CD4-positive, alpha-beta T cell treated with Interferon alpha-2 for 1 hour (primary cell): ENCODE measurements around the gene PTPRN2.

ENCODE experiments used
- DNase-seq, 2 donors: peaks; one replicate each; pipeline ENCODE4 v3.0.0-alpha.2; 2020 to 2022

Gene PTPRN2

GRCh38 chr7:158329686-158330085 is 257.9 kb downstream of the PTPRN2 start:
- DNase-seq, result no peak

- no peak for DNase-seq
Measured at GRCh38 chr7:158329014-158329610, 258.5 kb downstream of the PTPRN2 start.

GRCh38 chr7:158328376-158329013 is 259.1 kb downstream of the PTPRN2 start:
- DNase-seq, result no peak

- DNase-seq, result no peak
Measured at GRCh38 chr7:158327571-158328180, 259.9 kb downstream of the PTPRN2 start.

GRCh38 chr7:158327012-158327411 is 260.6 kb downstream of the PTPRN2 start:
- DNase-seq, result no peak

GRCh38 chr7:158325530-158326381 is 261.9 kb downstream of the PTPRN2 start:
- DNase-seq, result no peak

GRCh38 chr7:158324397-158325360 is 262.9 kb downstream of the PTPRN2 start:
- no peak for DNase-seq

- DNase-seq, result no peak
Measured at GRCh38 chr7:158323741-158324396, 263.8 kb downstream of the PTPRN2 start.

- no peak for DNase-seq
Measured at GRCh38 chr7:158322616-158323530, 264.8 kb downstream of the PTPRN2 start.

- DNase-seq, result no peak
Measured at GRCh38 chr7:158321936-158322615, 265.5 kb downstream of the PTPRN2 start.

GRCh38 chr7:158321056-158321700 is 266.4 kb downstream of the PTPRN2 start:
- DNase-seq, result no peak

GRCh38 chr7:158320328-158320727 is 267.3 kb downstream of the PTPRN2 start:
- DNase-seq, result no peak

- DNase-seq, result no peak
Measured at GRCh38 chr7:158318511-158318913, 269.1 kb downstream of the PTPRN2 start.

- no peak for DNase-seq
Measured at GRCh38 chr7:158317238-158318205, 270.1 kb downstream of the PTPRN2 start.

GRCh38 chr7:158316466-158317031 is 271.1 kb downstream of the PTPRN2 start:
- no peak for DNase-seq

- DNase-seq, result no peak
Measured at GRCh38 chr7:158315881-158316280, 271.7 kb downstream of the PTPRN2 start.

- DNase-seq, result no peak
Measured at GRCh38 chr7:158315326-158315725, 272.3 kb downstream of the PTPRN2 start.

- DNase-seq, result no peak
Measured at GRCh38 chr7:158314394-158314793, 273.2 kb downstream of the PTPRN2 start.
